Activated CD8-positive, alpha-beta memory T cell treated with anti-CD3 and anti-CD28 coated beads, Interleukin-2, amount 10 ng/mL, durations not matched to agents 7 days and 5 days (primary cell): Measurements from ENCODE around the gene ZNF697. TPM values are rescaled to one million over a fixed set of nuclear protein-coding genes. Genes with fewer than 3 reads are reported as not detected.
"Not testable (repeated sequence)": the region's sequence is repeated elsewhere in the genome, so short reads cannot be mapped to it uniquely, and the experiment has no call there.

ENCODE experiments used
- ATAC-seq: fragments of 150-1000 bp; cut with Tn5 transposase; one replicate; pipeline ENCODE4 v1.10.0; 2021; ENCODE audit warnings: moderate library complexity
- CTCF ChIA-PET: fragments of 350-600 bp; sonication (Branson Sonifier 250); formaldehyde crosslinking; loops from one replicate; lab custom pipeline; 2021; ENCODE audit warnings: antibody characterized with exemption; lab: Charles Lee
- DNase-seq: peaks from one replicate; pipeline ENCODE4 v3.0.0-alpha.2; 2020
- H3K27ac Mint-ChIP-seq: one replicate; pipeline ENCODE4 v1.8.0; 2021; ENCODE audit warnings: mild to moderate bottlenecking, mixed read lengths
- H3K27me3 Mint-ChIP-seq: one replicate; pipeline ENCODE4 v1.8.0; 2021; ENCODE audit warnings: mixed read lengths
- H3K36me3 Mint-ChIP-seq: one replicate; pipeline ENCODE4 v1.8.0; 2021; ENCODE audit warnings: mild to moderate bottlenecking, mixed read lengths
- H3K4me1 Mint-ChIP-seq: one replicate; pipeline ENCODE4 v1.8.0; 2021; ENCODE audit warnings: mixed read lengths
- H3K4me3 Mint-ChIP-seq: one replicate; pipeline ENCODE4 v1.8.0; 2021; ENCODE audit warnings: mild to moderate bottlenecking, moderate library complexity, mixed read lengths
- H3K9me3 Mint-ChIP-seq: one replicate; pipeline ENCODE4 v1.8.0; 2022; ENCODE audit warnings: low read depth, mixed read lengths
- total RNA-seq, 2 experiments: library from RNA; stranded (reverse); gene quantifications; one replicate each; pipeline ENCODE4 v1.2.3, GENCODE V29; 2021

ZNF697 gene
- total RNA-seq, 2 experiments from 2014 or later, result 0.06 to 0.47 TPM

- H3K27me3 Mint-ChIP-seq, result peaks cover 15% of the 10 kb centered on the region
- H3K4me1 Mint-ChIP-seq, ATAC-seq, H3K9me3 Mint-ChIP-seq, DNase-seq, H3K27ac Mint-ChIP-seq, H3K4me3 Mint-ChIP-seq, H3K36me3 Mint-ChIP-seq: not testable (repeated sequence)
- CTCF ChIA-PET, result interaction anchor here (0.7 kb wide), 1 partner anchor 14 kb away, joined by 3 read pairs; no protein-coding TSS in a partner anchor
Observed at GRCh38 chr1:119602789-119603188, 45.3 kb downstream of the ZNF697 start.

GRCh38 chr1:119602169-119602568, 45.9 kb downstream of the ZNF697 start:
- no peak for DNase-seq

GRCh38 chr1:119600976-119601375, 47.1 kb downstream of the ZNF697 start:
- no peak for DNase-seq
- no peak overlapping the region for H3K27ac Mint-ChIP-seq
- ATAC-seq, result no peak
- H3K27me3 Mint-ChIP-seq, result peaks cover 15% of the 10 kb centered on the region
- no peaks in the 10 kb centered on the region for H3K4me1 Mint-ChIP-seq
- no peak overlapping the region for H3K4me3 Mint-ChIP-seq
- H3K36me3 Mint-ChIP-seq, result no peaks in the 10 kb centered on the region
- CTCF ChIA-PET, result no interaction called here
- no peaks in the 10 kb centered on the region for H3K9me3 Mint-ChIP-seq

More at GRCh38 chr1:119602169-119602568, 45.9 kb downstream of the ZNF697 start:
- no peaks in the 10 kb centered on the region for H3K36me3 Mint-ChIP-seq
- H3K27ac Mint-ChIP-seq, result no peak overlapping the region
- ATAC-seq, result no peak
- no peak overlapping the region for H3K4me3 Mint-ChIP-seq
- peaks cover 15% of the 10 kb centered on the region for H3K27me3 Mint-ChIP-seq
- H3K9me3 Mint-ChIP-seq, result no peaks in the 10 kb centered on the region
- no peaks in the 10 kb centered on the region for H3K4me1 Mint-ChIP-seq
- CTCF ChIA-PET, result no interaction called here

GRCh38 chr1:119600561-119600960, 47.5 kb downstream of the ZNF697 start:
- H3K27me3 Mint-ChIP-seq, result peaks cover 12% of the 10 kb centered on the region
- no peak overlapping the region for H3K27ac Mint-ChIP-seq
- H3K4me1 Mint-ChIP-seq, result no peaks in the 10 kb centered on the region
- ATAC-seq (no peak), DNase-seq (no peak)
- no peak overlapping the region for H3K4me3 Mint-ChIP-seq
- H3K36me3 Mint-ChIP-seq, result no peaks in the 10 kb centered on the region
- H3K9me3 Mint-ChIP-seq, result no peaks in the 10 kb centered on the region
- CTCF ChIA-PET, result interaction anchor here (0.7 kb wide), 1 partner anchor 11 kb away, joined by 3 read pairs; no protein-coding TSS in a partner anchor

- no peak for ATAC-seq
- H3K9me3 Mint-ChIP-seq, result no peaks in the 10 kb centered on the region
- H3K4me1 Mint-ChIP-seq, result no peaks in the 10 kb centered on the region
- no peak overlapping the region for H3K4me3 Mint-ChIP-seq
- H3K27me3 Mint-ChIP-seq, result peaks cover 23% of the 10 kb centered on the region
- H3K36me3 Mint-ChIP-seq, result no peaks in the 10 kb centered on the region
- CTCF ChIA-PET, result no interaction called here
- no peak overlapping the region for H3K27ac Mint-ChIP-seq
- DNase-seq, result no peak
Observed at GRCh38 chr1:119595606-119596005, 52.5 kb downstream of the ZNF697 start.

GRCh38 chr1:119595168-119595567, 52.9 kb downstream of the ZNF697 start:
- Mint-ChIP-seq H3K4me3 (no peak overlapping the region), H3K9me3 (no peaks in the 10 kb centered on the region), H3K4me1 (no peaks in the 10 kb centered on the region), H3K36me3 (no peaks in the 10 kb centered on the region), H3K27ac (no peak overlapping the region), H3K27me3 (peaks cover 23% of the 10 kb centered on the region)
- CTCF ChIA-PET, result no interaction called here
- ATAC-seq, result no peak
- DNase-seq, result no peak

GRCh38 chr1:119594376-119594775, 53.7 kb downstream of the ZNF697 start:
- ATAC-seq, result no peak
- H3K4me1 Mint-ChIP-seq, result no peaks in the 10 kb centered on the region
- H3K36me3 Mint-ChIP-seq, result no peaks in the 10 kb centered on the region
- CTCF ChIA-PET, result no interaction called here
- H3K27ac Mint-ChIP-seq, result no peak overlapping the region
- no peak overlapping the region for H3K4me3 Mint-ChIP-seq
- DNase-seq, result no peak
- no peaks in the 10 kb centered on the region for H3K9me3 Mint-ChIP-seq
- peaks cover 23% of the 10 kb centered on the region for H3K27me3 Mint-ChIP-seq

- no peaks in the 10 kb centered on the region for H3K9me3 Mint-ChIP-seq
- CTCF ChIA-PET, result no interaction called here
- H3K4me1 Mint-ChIP-seq, result no peaks in the 10 kb centered on the region
- H3K27ac Mint-ChIP-seq, result no peak overlapping the region
- H3K4me3 Mint-ChIP-seq, result no peak overlapping the region
- ATAC-seq (no peak), DNase-seq (no peak)
- no peaks in the 10 kb centered on the region for H3K36me3 Mint-ChIP-seq
- peaks cover 23% of the 10 kb centered on the region for H3K27me3 Mint-ChIP-seq
Observed at GRCh38 chr1:119593805-119594204, 54.3 kb downstream of the ZNF697 start.

GRCh38 chr1:119590393-119590792, 57.7 kb downstream of the ZNF697 start:
- CTCF ChIA-PET, result no interaction called here
- no peak for DNase-seq

GRCh38 chr1:119588621-119589020, 59.4 kb downstream of the ZNF697 start:
- ATAC-seq (no peak), DNase-seq (no peak)
- CTCF ChIA-PET, result interaction anchor here (0.6 kb wide), 1 partner anchor 23 kb away, joined by 3 read pairs; no protein-coding TSS in a partner anchor
- Mint-ChIP-seq H3K9me3 (no peaks in the 10 kb centered on the region), H3K4me1 (no peaks in the 10 kb centered on the region), H3K4me3 (no peak overlapping the region), H3K36me3 (no peaks in the 10 kb centered on the region), H3K27me3 (peaks cover 11% of the 10 kb centered on the region), H3K27ac (no peak overlapping the region)

More at GRCh38 chr1:119590393-119590792, 57.7 kb downstream of the ZNF697 start:
- Mint-ChIP-seq H3K36me3 (no peaks in the 10 kb centered on the region), H3K4me3 (no peak overlapping the region), H3K27me3 (peaks cover 24% of the 10 kb centered on the region), H3K4me1 (no peaks in the 10 kb centered on the region), H3K27ac (no peak overlapping the region), H3K9me3 (no peaks in the 10 kb centered on the region)
- no peak for ATAC-seq

GRCh38 chr1:119587341-119587740, 60.7 kb downstream of the ZNF697 start:
- Mint-ChIP-seq H3K4me3 (no peak overlapping the region), H3K27me3 (peaks cover 5% of the 10 kb centered on the region), H3K27ac (no peak overlapping the region), H3K36me3 (no peaks in the 10 kb centered on the region), H3K4me1 (no peaks in the 10 kb centered on the region), H3K9me3 (no peaks in the 10 kb centered on the region)
- no peak for DNase-seq
- ATAC-seq, result no peak
- CTCF ChIA-PET, result no interaction called here

GRCh38 chr1:119585801-119586200, 62.3 kb downstream of the ZNF697 start:
- DNase-seq, H3K4me3 Mint-ChIP-seq, H3K27me3 Mint-ChIP-seq, H3K36me3 Mint-ChIP-seq, ATAC-seq, H3K9me3 Mint-ChIP-seq, H3K27ac Mint-ChIP-seq, H3K4me1 Mint-ChIP-seq: not testable (repeated sequence)
- CTCF ChIA-PET, result interaction anchor here (1.4 kb wide), 1 partner anchor 26 kb away, joined by 3 read pairs; no protein-coding TSS in a partner anchor

GRCh38 chr1:119582801-119583200, 65.3 kb downstream of the ZNF697 start:
- H3K27me3 Mint-ChIP-seq, result peaks cover 2% of the 10 kb centered on the region
- peak; percentile 43 for DNase-seq
- CTCF ChIA-PET, result no interaction called here
- H3K9me3 Mint-ChIP-seq, result no peaks in the 10 kb centered on the region
- H3K36me3 Mint-ChIP-seq, result no peaks in the 10 kb centered on the region
- peak; percentile 45 for ATAC-seq
- no peaks in the 10 kb centered on the region for H3K4me1 Mint-ChIP-seq
- H3K27ac Mint-ChIP-seq, result no peak overlapping the region
- H3K4me3 Mint-ChIP-seq, result no peak overlapping the region

- CTCF ChIA-PET, H3K9me3 Mint-ChIP-seq, ATAC-seq, DNase-seq, H3K36me3 Mint-ChIP-seq, H3K27ac Mint-ChIP-seq, H3K4me3 Mint-ChIP-seq, H3K27me3 Mint-ChIP-seq, H3K4me1 Mint-ChIP-seq: not testable (repeated sequence)
Observed at GRCh38 chr1:119581076-119581475, 67.0 kb downstream of the ZNF697 start.
